B cell (primary cell): ENCODE measurements around the gene SLC12A7. TPM values are rescaled to one million over a fixed set of nuclear protein-coding genes. Genes with fewer than 3 reads are reported as not detected.

Source experiments
- ATAC-seq: fragments of 200-7000 bp; cut with Tn5 transposase; one replicate; pipeline ENCODE4 v1.10.0; 2021; ENCODE audit warnings: low read depth, mild to moderate bottlenecking, moderate number of reproducible peaks, moderate library complexity
- CTCF ChIA-PET: fragments of 350-600 bp; sonication (Branson Sonifier 250); formaldehyde crosslinking; loops from one replicate; lab custom pipeline; 2021; ENCODE audit warnings: antibody characterized with exemption, inconsistent platforms; lab: Charles Lee
- POLR2A ChIA-PET: fragments of 350-600 bp; sonication (Branson Sonifier 250); formaldehyde crosslinking; loops from one replicate; lab custom pipeline; 2021; ENCODE audit warnings: antibody characterized with exemption; lab: Charles Lee
- DNase-seq: peaks from one replicate; pipeline ENCODE4 v3.0.0; 2013
- H2AFZ ChIP-seq: 2 replicates; pipeline ENCODE4 v1.6.1; 2012; ENCODE audit warnings: mild to moderate bottlenecking, low read depth, low read length; ENCODE audit not compliant: insufficient read depth, poor library complexity, severe bottlenecking
- H3K27ac ChIP-seq, 2 donors: 1 replicate in 1 of 2; 2 replicates in 1 of 2; pipeline ENCODE4 v1.5.1; 2012 to 2013; ENCODE audit warnings: low read length in 2 of 2, mild to moderate bottlenecking in 2 of 2, moderate library complexity in 1 of 2
- H3K27me3 ChIP-seq, 4 experiments: fragments of 200-600 bp in 1 of 4; sonication (generic) in 1 of 4; replicated peaks in 1 of 4; 1 replicate in 2 of 4; 2 replicates in 2 of 4; pipeline versions ENCODE4 v1.6.1 to v1.7.0; 2013 to 2016; ENCODE audit warnings: low read length in 3 of 4, mild to moderate bottlenecking in 2 of 4, mixed read lengths in 1 of 4, moderate library complexity in 1 of 4; ENCODE audit not compliant: insufficient read depth in 4 of 4, control insufficient read depth in 3 of 4; ENCODE audit errors: control extremely low read depth in 1 of 4
- H3K36me3 ChIP-seq, 2 experiments: replicated peaks in 1 of 2; 1 replicate in 1 of 2; 2 replicates in 1 of 2; pipeline versions ENCODE4 v1.6.1 to v1.7.1; 2013; ENCODE audit warnings: low read length in 1 of 2; ENCODE audit not compliant: insufficient read depth in 2 of 2, control insufficient read depth in 1 of 2; ENCODE audit errors: control extremely low read depth in 1 of 2, extremely low read depth in 1 of 2
- H3K4me1 ChIP-seq, 2 donors: fragments of 200-600 bp in 1 of 2; sonication (generic) in 1 of 2; 1 replicate in 1 of 2; 2 replicates in 1 of 2; pipeline versions ENCODE4 v1.5.1 to v1.6.1; 2013 to 2017; ENCODE audit warnings: low read length in 2 of 2; ENCODE audit not compliant: control insufficient read depth in 2 of 2, insufficient read depth in 2 of 2
- H3K4me2 ChIP-seq: replicated peaks from 2 replicates; pipeline ENCODE3; 2012; ENCODE audit warnings: mild to moderate bottlenecking, low read depth, low read length; ENCODE audit not compliant: poor library complexity, severe bottlenecking
- H3K4me3 ChIP-seq, 5 experiments: fragments of 200-600 bp in 1 of 5; sonication (generic) in 1 of 5; 1 replicate in 3 of 5; 2 replicates in 2 of 5; pipeline versions ENCODE4 v1.5.1 to v1.7.0; 2011 to 2016; ENCODE audit warnings: low read length in 4 of 5, mild to moderate bottlenecking in 4 of 5, low read depth in 2 of 5, control low read depth in 1 of 5, moderate library complexity in 1 of 5; ENCODE audit not compliant: insufficient read depth in 1 of 5; ENCODE audit errors: control extremely low read depth in 1 of 5, extremely low read depth in 1 of 5
- H3K79me2 ChIP-seq: fragments of 200-600 bp; sonication (generic); one replicate; pipeline ENCODE4 v1.6.0; 2016; ENCODE audit warnings: low read length; ENCODE audit not compliant: control insufficient read depth, insufficient read depth
- H3K9ac ChIP-seq: fragments of 200-600 bp; sonication (generic); 2 replicates; pipeline ENCODE4 v1.6.1; 2017; ENCODE audit warnings: mild to moderate bottlenecking, low read length, moderate library complexity
- H3K9me3 ChIP-seq, 3 donors: one replicate each; pipeline versions ENCODE4 v1.6.1 to v1.7.1; 2013; ENCODE audit warnings: low read length in 2 of 3; ENCODE audit not compliant: control insufficient read depth in 2 of 3, insufficient read depth in 1 of 3; ENCODE audit errors: control extremely low read depth in 1 of 3
- H4K20me1 ChIP-seq: 2 replicates; pipeline ENCODE4 v1.6.0; 2012; ENCODE audit warnings: mild to moderate bottlenecking, low read length; ENCODE audit not compliant: insufficient read depth, control insufficient read depth, poor library complexity, severe bottlenecking
- H3K27ac Mint-ChIP-seq: one replicate; pipeline ENCODE4 v1.8.0; 2021; ENCODE audit warnings: mixed read lengths
- H3K27me3 Mint-ChIP-seq: one replicate; pipeline ENCODE4 v1.8.0; 2021; ENCODE audit warnings: mixed read lengths
- H3K4me1 Mint-ChIP-seq: one replicate; pipeline ENCODE4 v1.8.0; 2021; ENCODE audit warnings: mixed read lengths
- H3K4me3 Mint-ChIP-seq: one replicate; pipeline ENCODE4 v1.8.0; 2021; ENCODE audit warnings: mixed read lengths
- H3K9me3 Mint-ChIP-seq: one replicate; pipeline ENCODE4 v1.8.0; 2022; ENCODE audit warnings: mixed read lengths; ENCODE audit not compliant: insufficient read depth
- CTCF ChIP-seq: fragments of 200-600 bp; IDR thresholded peaks from one replicate; pipeline ENCODE4 v1.8.0; 2022; ENCODE audit warnings: antibody characterized with exemption, mild to moderate bottlenecking
- EZH2 ChIP-seq: IDR thresholded peaks from 2 replicates; pipeline ENCODE4 v1.6.1; 2012; ENCODE audit warnings: borderline replicate concordance, low read depth, mild to moderate bottlenecking, moderate library complexity, low read length; ENCODE audit not compliant: insufficient read depth, poor library complexity, severe bottlenecking
- WGBS: methylation state at CpG from one replicate; pipeline ENCODE4 v1.1.5; 2013; ENCODE audit warnings: missing lambda C conversion rate; ENCODE audit not compliant: insufficient coverage; 5-methylcytosine and 5-hydroxymethylcytosine counted together
- intact Hi-C: fragments of 100-400 bp; cut with micrococcal nuclease; formaldehyde crosslinking; loops from one replicate; pipeline ENCODE4 v1.10.0; 2022
- polyA plus RNA-seq: library from polyadenylated mRNA; depleted of rRNA; stranded (reverse); fragments of >200 nt; gene quantifications from 2 replicates; pipeline ENCODE4 v1.2.3, GENCODE V29; 2012
- total RNA-seq, 2 donors: library from RNA; stranded (reverse); fragments of 120-200 nt in 1 of 2; gene quantifications; 1 replicate in 1 of 2; 2 replicates in 1 of 2; pipeline versions ENCODE4 v1.2.3 to v1.2.4, GENCODE V29; 2013 to 2022

The SLC12A7 gene
- total and polyA plus RNA-seq, 2 donors (not counting 1 experiment from before 2014, with no cell fraction given): 25.5 to 34.4 TPM

- Histone ChIP-seq H3K79me2 (no peaks in the 10 kb centered on the region), H3K4me3 (no peak overlapping the region), H2AFZ (no peak overlapping the region), H3K27ac (no peak overlapping the region), H3K27me3 (no peaks in the 10 kb centered on the region), H3K4me2 (no peak overlapping the region), H3K9ac (no peak overlapping the region), H3K36me3 (peaks cover 0 to 3% of the 10 kb centered on the region in 2 experiments), H3K4me1 (no peaks in the 10 kb centered on the region), H4K20me1 (no peaks in the 10 kb centered on the region), H3K9me3 (no peaks in the 10 kb centered on the region)
- intact Hi-C loops: no loop called here
- no peaks in the 10 kb centered on the region for H3K9me3 Mint-ChIP-seq
- no peaks in the 10 kb centered on the region for H3K27me3 Mint-ChIP-seq
- DNase-seq: no peak
- WGBS: 96% methylated on average over 18 of the region's 18 CpGs
- no peak for TF ChIP-seq EZH2
- TF ChIP-seq CTCF: no peak
- ATAC-seq: no peak
- H3K4me1 Mint-ChIP-seq: no peaks in the 10 kb centered on the region
- H3K4me3 Mint-ChIP-seq: no peak overlapping the region
- H3K27ac Mint-ChIP-seq: no peak overlapping the region
- POLR2A ChIA-PET: no interaction called here
- CTCF ChIA-PET: no interaction called here
These were observed 37.6 kb downstream of the SLC12A7 start for GRCh38 chr5:1074226-1074625.

- POLR2A ChIA-PET: no interaction called here
- ATAC-seq: no peak
- Histone ChIP-seq H3K36me3 (peaks cover 0 to 3% of the 10 kb centered on the region in 2 experiments), H3K4me3 (no peak overlapping the region), H2AFZ (no peak overlapping the region), H4K20me1 (no peaks in the 10 kb centered on the region), H3K9ac (no peak overlapping the region), H3K4me1 (no peaks in the 10 kb centered on the region), H3K27me3 (no peaks in the 10 kb centered on the region), H3K79me2 (no peaks in the 10 kb centered on the region), H3K4me2 (no peak overlapping the region), H3K27ac (no peak overlapping the region), H3K9me3 (no peaks in the 10 kb centered on the region)
- CTCF ChIA-PET: no interaction called here
- no peaks in the 10 kb centered on the region for H3K9me3 Mint-ChIP-seq
- H3K4me3 Mint-ChIP-seq: no peak overlapping the region
- TF ChIP-seq CTCF (no peak), EZH2 (no peak)
- DNase-seq: no peak
- WGBS: 92% methylated on average over 41 of the region's 46 CpGs
- H3K27ac Mint-ChIP-seq: no peak overlapping the region
- H3K27me3 Mint-ChIP-seq: no peaks in the 10 kb centered on the region
- H3K4me1 Mint-ChIP-seq: no peaks in the 10 kb centered on the region
- intact Hi-C loops: no loop called here
These were observed 38.4 kb downstream of the SLC12A7 start for GRCh38 chr5:1073239-1074102.
